A549 (cell line): ENCODE results near the gene CEACAM16. TPM values are rescaled to one million over a fixed set of nuclear protein-coding genes. Genes with fewer than 3 reads are reported as not detected.
A peak's percentile ranks its signal among the peaks of the same experiment; 100 is the strongest.

ENCODE experiments used
- ATAC-seq, 2 experiments: fragments of 200-7000 bp in 1 of 2; fragments of >200 bp in 1 of 2; cut with Nextera tagmentation in 1 of 2; cut with Tn5 transposase in 1 of 2; 3 replicates each; pipeline versions ENCODE4 v1.8.0 to v1.9.1; 2018 to 2020; ENCODE audit warnings: mild to moderate bottlenecking in 1 of 2, moderate library complexity in 1 of 2
- CTCF ChIA-PET: fragments of 300-600 bp; sonication (Branson Sonifier 250); formaldehyde crosslinking; extraction: SDS; loops from one replicate; lab custom pipeline; 2021; ENCODE audit warnings: antibody characterized with exemption, inconsistent platforms; lab: Yijun Ruan, JAX
- POLR2A ChIA-PET: fragments of 350-600 bp; formaldehyde crosslinking; extraction: SDS; loops from one replicate; lab custom pipeline; 2021; ENCODE audit warnings: antibody characterized with exemption, inconsistent platforms; lab: Yijun Ruan, JAX
- DNase-seq, 2 experiments: peaks; one replicate each; pipeline versions ENCODE4 v3.0.0 to v3.0.0-alpha.2; 2011 to 2016; ENCODE audit warnings: low read depth in 1 of 2, low spot score in 1 of 2
- FAIRE-seq: peaks from 2 replicates; lab custom pipeline; 2011; peaks lifted over from hg19 to GRCh38; lab: Jason Lieb, UNC
- H3K27ac ChIP-seq, 2 experiments: fragments of >200 bp; sonication (Bioruptor Twin); formaldehyde crosslinking; 3 replicates each; pipeline ENCODE4 v1.5.1; 2016 to 2017
- H3K4me1 ChIP-seq: fragments of >200 bp; sonication (Bioruptor Twin); formaldehyde crosslinking; 3 replicates; pipeline ENCODE4 v1.6.1; 2016
- H3K4me2 ChIP-seq: fragments of >200 bp; sonication (Bioruptor Twin); formaldehyde crosslinking; 3 replicates; pipeline ENCODE4 v1.6.1; 2016
- H3K4me3 ChIP-seq: fragments of >200 bp; sonication (Bioruptor Twin); formaldehyde crosslinking; 3 replicates; pipeline ENCODE4 v1.5.1; 2016
- H3K9me3 ChIP-seq: fragments of >200 bp; sonication (Bioruptor Twin); formaldehyde crosslinking; 3 replicates; pipeline ENCODE4 v1.6.1; 2016
- BHLHE40 ChIP-seq: IDR thresholded peaks from 2 replicates; pipeline ENCODE4 v1.6.1; 2012; ENCODE audit warnings: low read depth, low read length, inconsistent platforms
- CBX8 ChIP-seq: fragments of 200-600 bp; sonication (generic); IDR thresholded peaks from 2 replicates; pipeline ENCODE4 v1.6.1; 2016
- CEBPB ChIP-seq, 2 experiments: fragments of >200 bp in 1 of 2; sonication (Bioruptor Twin) in 1 of 2; formaldehyde crosslinking in 1 of 2; IDR thresholded peaks; 2 replicates each; pipeline ENCODE4 v1.6.1; 2012 to 2016
- CHD4 ChIP-seq: fragments of 200-600 bp; sonication (generic); IDR thresholded peaks from 2 replicates; pipeline ENCODE4 v1.6.1; 2016; ENCODE audit warnings: antibody characterized with exemption, mild to moderate bottlenecking, borderline replicate concordance
- EHF ChIP-seq: fragments of 250-450 bp; sonication (Bioruptor Pico); IDR thresholded peaks from 2 replicates; pipeline ENCODE4 v1.5.0; 2020; ENCODE audit warnings: mild to moderate bottlenecking
- EP300 ChIP-seq, 2 experiments: fragments of >200 bp; sonication (Bioruptor Twin); formaldehyde crosslinking; IDR thresholded peaks; 2 replicates in 1 of 2; 3 replicates in 1 of 2; pipeline ENCODE4 v1.6.1; 2016 to 2017
- ESRRA ChIP-seq: fragments of 150-350 bp; IDR thresholded peaks from 2 replicates; pipeline ENCODE4 v1.6.1; 2014; ENCODE audit warnings: mild to moderate bottlenecking, low read length, borderline replicate concordance
- FOSB ChIP-seq: fragments of 250-450 bp; sonication (Bioruptor Pico); IDR thresholded peaks from 2 replicates; pipeline ENCODE4 v1.5.0; 2020; ENCODE audit warnings: mild to moderate bottlenecking, moderate library complexity
- FOSL2 ChIP-seq, 2 experiments: fragments of 450-650 bp in 1 of 2; fragments of >200 bp in 1 of 2; sonication (Bioruptor Twin) in 1 of 2; formaldehyde crosslinking; IDR thresholded peaks; 2 replicates each; pipeline versions ENCODE4 v1.5.0 to v1.6.1; 2016 to 2020; ENCODE audit warnings: mild to moderate bottlenecking in 1 of 2, moderate library complexity in 1 of 2
- GATA3 ChIP-seq: IDR thresholded peaks from 2 replicates; pipeline ENCODE4 v1.6.1; 2012; ENCODE audit warnings: borderline replicate concordance
- HEYL ChIP-seq: fragments of 250-450 bp; sonication (Bioruptor Pico); IDR thresholded peaks from 2 replicates; pipeline ENCODE4 v1.8.0; 2021; ENCODE audit warnings: mild to moderate bottlenecking, moderate library complexity
- HOXA7 ChIP-seq: fragments of 250-450 bp; sonication (Bioruptor Pico); IDR thresholded peaks from 2 replicates; pipeline ENCODE4 v1.5.0; 2020; ENCODE audit warnings: mild to moderate bottlenecking, moderate library complexity
- HOXB13 ChIP-seq: fragments of 250-450 bp; sonication (Bioruptor Pico); IDR thresholded peaks from 2 replicates; pipeline ENCODE4 v1.5.0; 2020; ENCODE audit warnings: low read depth, mild to moderate bottlenecking, moderate library complexity
- HOXB5 ChIP-seq: fragments of 250-450 bp; sonication (Bioruptor Pico); IDR thresholded peaks from 2 replicates; pipeline ENCODE4 v1.5.0; 2020; ENCODE audit warnings: mild to moderate bottlenecking, moderate library complexity
- KDM1A ChIP-seq: fragments of 200-600 bp; sonication (generic); IDR thresholded peaks from 2 replicates; pipeline ENCODE4 v1.6.1; 2016; ENCODE audit warnings: low read depth, mild to moderate bottlenecking
- MAZ ChIP-seq: fragments of 150-350 bp; IDR thresholded peaks from 2 replicates; pipeline ENCODE4 v1.6.1; 2014; ENCODE audit warnings: antibody characterized with exemption, low read depth, low read length, borderline replicate concordance
- NFE2L2 ChIP-seq: fragments of 150-350 bp; conservative IDR thresholded peaks from 2 replicates; pipeline ENCODE4 v1.6.1; 2014; ENCODE audit warnings: low read length
- NR3C1 ChIP-seq: fragments of >200 bp; sonication (Bioruptor Twin); formaldehyde crosslinking; IDR thresholded peaks from 3 replicates; pipeline ENCODE4 v1.6.1; 2017
- POLR2A ChIP-seq: IDR thresholded peaks from 2 replicates; pipeline ENCODE4 v1.6.1; 2012; ENCODE audit warnings: mild to moderate bottlenecking, low read length
- POLR2AphosphoS2 ChIP-seq: conservative IDR thresholded peaks from 2 replicates; pipeline ENCODE4 v1.6.1; 2012; ENCODE audit warnings: low read length, improper control_type of control experiment, inconsistent platforms
- RAD21 ChIP-seq, 2 experiments: fragments of >200 bp in 1 of 2; sonication (Bioruptor Twin) in 1 of 2; formaldehyde crosslinking in 1 of 2; IDR thresholded peaks in 1 of 2; conservative IDR thresholded peaks in 1 of 2; 2 replicates in 1 of 2; 3 replicates in 1 of 2; pipeline ENCODE4 v1.6.1; 2012 to 2018; ENCODE audit warnings: inconsistent platforms in 1 of 2
- REST ChIP-seq: fragments of 200-600 bp; sonication (generic); IDR thresholded peaks from 2 replicates; pipeline ENCODE4 v1.6.1; 2016; ENCODE audit warnings: antibody characterized with exemption, mild to moderate bottlenecking, moderate library complexity
- RFX5 ChIP-seq: fragments of 450-650 bp; IDR thresholded peaks from 2 replicates; pipeline ENCODE4 v1.7.1; 2014; ENCODE audit warnings: antibody characterized with exemption, mild to moderate bottlenecking, moderate library complexity
- SREBF2 ChIP-seq: fragments of 450-650 bp; IDR thresholded peaks from 2 replicates; pipeline ENCODE4 v1.6.1; 2014; ENCODE audit warnings: mild to moderate bottlenecking, moderate library complexity
- TFCP2L1 ChIP-seq: fragments of 250-450 bp; sonication (Bioruptor Pico); IDR thresholded peaks from 2 replicates; pipeline ENCODE4 v1.5.0; 2021; ENCODE audit warnings: mild to moderate bottlenecking
- ZFP36 ChIP-seq: fragments of 450-650 bp; IDR thresholded peaks from 2 replicates; pipeline ENCODE4 v1.6.1; 2014; ENCODE audit warnings: borderline replicate concordance; ENCODE audit not compliant: partially characterized antibody
- ZNF302 ChIP-seq: fragments of 250-450 bp; sonication (Bioruptor Pico); IDR thresholded peaks from 2 replicates; pipeline ENCODE4 v1.9.0; 2021; ENCODE audit warnings: inconsistent platforms, mild to moderate bottlenecking, moderate library complexity
- ZSCAN20 ChIP-seq: fragments of 250-450 bp; sonication (Bioruptor Pico); IDR thresholded peaks from 2 replicates; pipeline ENCODE4 v1.8.0; 2022; ENCODE audit warnings: mild to moderate bottlenecking, moderate library complexity
- WGBS: methylation state at CpG from one replicate; pipeline ENCODE4 v1.1.6; 2017; ENCODE audit errors: missing lambda C conversion rate; 5-methylcytosine and 5-hydroxymethylcytosine counted together
- polyA plus RNA-seq, 4 experiments: library from polyadenylated mRNA; depleted of rRNA in 3 of 4; stranded (reverse); fragments of >200 nt; fragmentation: RNase III in 1 of 4; extraction: RNeasy Plus Mini Kit Qiagen cat#74134 plus additional on column Dnase treatment in 1 of 4; gene quantifications; 2 replicates in 3 of 4; 3 replicates in 1 of 4; pipeline ENCODE4 v1.2.3, GENCODE V29; 2011 to 2017
- TF ChIP-seq, protein P1 (sequence below): fragments of 150-350 bp; IDR thresholded peaks from 2 replicates; pipeline ENCODE4 v1.6.1; 2014; ENCODE audit warnings: low read depth, mild to moderate bottlenecking, low read length
- TF ChIP-seq, protein P2 (sequence below): fragments of >200 bp; sonication (Bioruptor Twin); formaldehyde crosslinking; IDR thresholded peaks from 3 replicates; pipeline ENCODE4 v1.5.1; 2016
- TF ChIP-seq, protein P3 (sequence below): fragments of >200 bp; sonication (Bioruptor Twin); formaldehyde crosslinking; IDR thresholded peaks from 2 replicates; pipeline ENCODE4 v1.6.1; 2016

CEACAM16 gene
- polyA plus RNA-seq, 2 of the 4 experiments (the other 2 are of a cell fraction) = not detected

DNA sequence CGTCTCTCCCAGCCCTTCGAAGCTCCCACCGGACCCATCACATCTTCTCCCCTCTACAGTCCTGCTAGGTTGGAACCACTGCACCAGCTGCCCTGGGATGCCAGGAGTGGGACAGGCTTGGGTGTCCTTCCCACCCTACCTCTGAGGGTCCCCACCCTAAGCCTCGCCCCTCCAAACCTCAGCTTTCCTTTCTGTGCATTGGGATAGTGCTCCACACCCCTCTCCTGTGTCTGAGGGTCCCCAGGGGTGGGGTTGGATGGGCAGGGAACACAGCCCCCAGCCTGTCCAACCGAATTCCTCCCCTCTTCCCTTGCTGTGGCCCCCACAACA, 47.6 kb downstream of the CEACAM16 start:
- Histone ChIP-seq H3K4me2 (peak overlapping the region; percentile 92), H3K9me3 (no peaks in the 10 kb centered on the region), H3K27ac (peak overlapping the region; percentile 92 to 99), H3K4me1 (peaks cover 72% of the 10 kb centered on the region), H3K4me3 (no peak overlapping the region; the same call in 2 of the 3 replicates)
- DNase-seq = no peak
- no peak for FAIRE-seq
- TF ChIP-seq HOXA7 (0 out of 2 replicates have a peak, but pooled peaks have one; percentile 6), HOXB5 (CRISPR knock-in tag) (no peak), KDM1A (peak; percentile 99; the same call in 1 of the 2 replicates), EP300 (IDR thresholded peaks at IDR 0.05) (no peak), FOSL2 (IDR thresholded peaks at IDR 0.05) (no peak), FOSL2 (CRISPR knock-in tag; IDR thresholded peaks at IDR 0.05) (no peak), FOSB (CRISPR knock-in tag) (no peak)
- 81% methylated on average over 5 of the region's 5 CpGs for WGBS
- CTCF ChIA-PET = interaction anchor here (4.7 to 42.5 kb wide), 3 partner anchors 20 to 57 kb away, joined by 26 to 1899 read pairs (median 241); partner anchors contain the start of genes BCL3 and CBLC
- no peak for ATAC-seq
- POLR2A ChIA-PET = no interaction called here

DNA sequence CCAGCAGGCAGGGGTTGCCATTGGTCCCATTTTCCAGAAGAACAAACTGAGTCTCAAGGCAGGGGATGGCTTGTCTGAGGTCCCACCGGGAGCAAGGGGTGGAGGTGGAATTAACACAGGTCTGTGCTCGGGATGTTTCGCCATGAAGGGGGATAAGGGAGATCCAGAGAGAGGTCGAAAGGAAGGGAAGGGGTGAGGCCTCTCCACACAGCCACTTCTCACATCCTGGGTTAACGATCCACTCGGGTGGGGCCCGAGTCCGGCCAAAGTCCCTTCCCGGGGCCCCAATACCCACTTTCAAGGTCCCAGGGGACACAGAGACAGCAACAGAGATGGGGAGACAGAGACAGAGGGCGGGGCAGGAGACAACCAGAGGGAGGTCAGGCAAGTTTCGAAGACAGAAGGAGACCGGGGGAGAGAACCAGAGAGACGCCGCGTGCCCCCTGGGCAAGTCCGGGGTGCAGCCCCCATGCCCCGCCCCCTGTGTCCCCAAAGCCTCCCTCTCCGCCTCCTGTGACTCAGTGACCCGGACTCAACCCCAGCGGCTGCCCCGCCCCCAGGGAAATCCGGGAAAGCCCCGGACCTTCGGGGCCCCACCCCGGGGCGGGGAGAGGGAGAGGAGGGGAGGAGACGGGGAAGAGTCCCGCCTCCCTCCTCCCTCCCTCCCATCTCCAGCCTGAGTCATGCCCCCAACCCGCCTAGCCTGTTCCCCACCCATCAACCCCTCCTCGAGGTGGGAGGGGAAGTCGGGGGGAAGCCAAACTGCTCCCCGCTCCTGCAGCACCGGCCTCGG, 48.2 kb downstream of the CEACAM16 start:
- WGBS = 3% methylated on average over 25 of the region's 34 CpGs
- H3K4me1 ChIP-seq = peaks cover 75% of the 10 kb centered on the region
- peak overlapping the region; percentile 95 for H3K4me3 ChIP-seq
- H3K9me3 ChIP-seq = no peaks in the 10 kb centered on the region
- CTCF ChIA-PET = interaction anchor here (4.7 to 42.5 kb wide), 3 partner anchors 20 to 58 kb away, joined by 26 to 1899 read pairs (median 241); partner anchors contain the start of genes BCL3 and CBLC
- peak; percentile 55 to 71 for ATAC-seq
- DNase-seq = peak; percentile 92 to 98
- peak; percentile 93 for FAIRE-seq
- peak overlapping the region; percentile 92 for H3K4me2 ChIP-seq
- peak overlapping the region; percentile 92 to 99 for H3K27ac ChIP-seq
- POLR2A ChIA-PET = interaction anchor here (0.7 kb wide), 1 partner anchor 8 kb away, joined by 4 read pairs; no protein-coding TSS in a partner anchor
- TF ChIP-seq RFX5 (no peak), POLR2AphosphoS2 (no peak), CEBPB (IDR thresholded peaks at IDR 0.05) (no peak), ZSCAN20 (CRISPR knock-in tag) (no peak), EHF (peak; percentile 82), NFE2L2 (no peak), HEYL (no peak), HOXB13 (CRISPR knock-in tag) (peak; percentile 90), TFCP2L1 (CRISPR knock-in tag) (no peak; the same call in 1 of the 2 replicates), NR3C1 (no peak), SREBF2 (no peak), POLR2A (peak; percentile 62), RAD21 (conservative IDR thresholded peaks at IDR 0.05 in 1 of 2, IDR thresholded peaks at IDR 0.05 in 1 of 2) (peak in 1 of 2 experiments; percentile 26; a peak in 3 of 5 replicates), MAZ (peak; percentile 97), ESRRA (peak; percentile 95), BHLHE40 (no peak), FOSB (CRISPR knock-in tag) (peak; percentile 54; the same call in 1 of the 2 replicates), REST (no peak), ZNF302 (no peak), ZFP36 (no peak), CBX8 (no peak), CHD4 (peak; percentile 96), GATA3 (peak; percentile 75)
- TF ChIP-seq, protein P1, sequence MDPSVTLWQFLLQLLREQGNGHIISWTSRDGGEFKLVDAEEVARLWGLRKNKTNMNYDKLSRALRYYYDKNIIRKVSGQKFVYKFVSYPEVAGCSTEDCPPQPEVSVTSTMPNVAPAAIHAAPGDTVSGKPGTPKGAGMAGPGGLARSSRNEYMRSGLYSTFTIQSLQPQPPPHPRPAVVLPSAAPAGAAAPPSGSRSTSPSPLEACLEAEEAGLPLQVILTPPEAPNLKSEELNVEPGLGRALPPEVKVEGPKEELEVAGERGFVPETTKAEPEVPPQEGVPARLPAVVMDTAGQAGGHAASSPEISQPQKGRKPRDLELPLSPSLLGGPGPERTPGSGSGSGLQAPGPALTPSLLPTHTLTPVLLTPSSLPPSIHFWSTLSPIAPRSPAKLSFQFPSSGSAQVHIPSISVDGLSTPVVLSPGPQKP = no peak
- TF ChIP-seq, protein P2, sequence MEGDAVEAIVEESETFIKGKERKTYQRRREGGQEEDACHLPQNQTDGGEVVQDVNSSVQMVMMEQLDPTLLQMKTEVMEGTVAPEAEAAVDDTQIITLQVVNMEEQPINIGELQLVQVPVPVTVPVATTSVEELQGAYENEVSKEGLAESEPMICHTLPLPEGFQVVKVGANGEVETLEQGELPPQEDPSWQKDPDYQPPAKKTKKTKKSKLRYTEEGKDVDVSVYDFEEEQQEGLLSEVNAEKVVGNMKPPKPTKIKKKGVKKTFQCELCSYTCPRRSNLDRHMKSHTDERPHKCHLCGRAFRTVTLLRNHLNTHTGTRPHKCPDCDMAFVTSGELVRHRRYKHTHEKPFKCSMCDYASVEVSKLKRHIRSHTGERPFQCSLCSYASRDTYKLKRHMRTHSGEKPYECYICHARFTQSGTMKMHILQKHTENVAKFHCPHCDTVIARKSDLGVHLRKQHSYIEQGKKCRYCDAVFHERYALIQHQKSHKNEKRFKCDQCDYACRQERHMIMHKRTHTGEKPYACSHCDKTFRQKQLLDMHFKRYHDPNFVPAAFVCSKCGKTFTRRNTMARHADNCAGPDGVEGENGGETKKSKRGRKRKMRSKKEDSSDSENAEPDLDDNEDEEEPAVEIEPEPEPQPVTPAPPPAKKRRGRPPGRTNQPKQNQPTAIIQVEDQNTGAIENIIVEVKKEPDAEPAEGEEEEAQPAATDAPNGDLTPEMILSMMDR = no peak
- TF ChIP-seq, protein P3, sequence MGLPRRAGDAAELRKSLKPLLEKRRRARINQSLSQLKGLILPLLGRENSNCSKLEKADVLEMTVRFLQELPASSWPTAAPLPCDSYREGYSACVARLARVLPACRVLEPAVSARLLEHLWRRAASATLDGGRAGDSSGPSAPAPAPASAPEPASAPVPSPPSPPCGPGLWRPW = no peak
